Measurements from ENCODE around the gene NPLOC4. TPM values are rescaled to one million over a fixed set of nuclear protein-coding genes. Genes with fewer than 3 reads are reported as not detected.
A peak's percentile ranks its signal among the peaks of the same experiment; 100 is the strongest.
"Not testable (repeated sequence)": the region's sequence is repeated elsewhere in the genome, so short reads cannot be mapped to it uniquely, and the experiment has no call there.

The NPLOC4 gene
- total RNA-seq, 4 donors from 2014 or later: 176 to 290 (median 263) TPM

- H3K27ac ChIP-seq: no peak overlapping the region
Measured at GRCh38 chr17:81680150-81680549, 43.2 kb upstream of the NPLOC4 start.

DNA sequence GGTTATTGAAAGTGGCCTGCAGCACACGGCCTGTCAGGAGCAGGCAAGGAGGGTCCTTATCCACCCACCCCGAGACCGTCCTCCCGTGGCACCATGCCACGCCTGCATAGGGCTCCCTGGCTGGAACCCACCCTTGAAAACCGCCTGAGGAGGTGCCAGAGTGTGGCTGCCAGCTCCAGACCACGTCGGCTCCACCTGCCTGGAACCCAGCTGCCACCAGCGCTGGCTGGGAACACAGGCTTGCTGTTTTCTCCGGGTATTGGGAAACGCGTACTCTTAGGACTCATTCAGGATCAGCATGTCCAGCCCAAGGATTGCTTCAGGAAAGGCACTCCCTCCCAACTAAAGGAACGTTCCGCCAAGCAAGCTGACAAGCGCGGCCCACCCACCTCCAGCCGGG, 40.0 kb upstream of the NPLOC4 start:
- Histone ChIP-seq H3K9me3 (no peaks in the 10 kb centered on the region), H3K4me3 (no peak overlapping the region), H3K27ac (no peak overlapping the region), H3K4me1 (no peaks in the 10 kb centered on the region), H3K27me3 (no peaks in the 10 kb centered on the region), H3K36me3 (peaks cover 0 to 26% of the 10 kb centered on the region in 2 donors)
- peak in 1 of 2 donors; percentile 64 for ATAC-seq
- peak in 1 of 2 donors; percentile 39 for DNase-seq
- TF ChIP-seq POLR2A (IDR thresholded peaks at IDR 0.05): no peak
- TF ChIP-seq CTCF (IDR thresholded peaks at IDR 0.05 in 4 of 5, conservative IDR thresholded peaks at IDR 0.05 in 1 of 5): no peak
- in situ Hi-C loops (cut with MboI; ENCODE audit: low sequenced_read_pairs in 4 of 4): no loop called here
- intact Hi-C loops (cut with DNase I; ENCODE audit: low total_unique reads): loop anchor here (5.0 kb wide), 1 partner anchor 35 kb away; the partner anchor contains the start of gene SLC25A10

More at GRCh38 chr17:81680150-81680549, 43.2 kb upstream of the NPLOC4 start:
- Histone ChIP-seq H3K9me3 (no peaks in the 10 kb centered on the region), H3K27me3 (no peaks in the 10 kb centered on the region), H3K36me3 (no peaks in the 10 kb centered on the region), H3K4me3 (no peak overlapping the region), H3K4me1 (peaks cover 16 to 20% of the 10 kb centered on the region in 2 donors)
- intact Hi-C loops (cut with DNase I; ENCODE audit: low total_unique reads): no loop called here
- in situ Hi-C loops (cut with MboI; ENCODE audit: low sequenced_read_pairs in 4 of 4): no loop called here
- TF ChIP-seq CTCF (IDR thresholded peaks at IDR 0.05 in 4 of 5, conservative IDR thresholded peaks at IDR 0.05 in 1 of 5) (no peak), POLR2A (IDR thresholded peaks at IDR 0.05) (no peak)
- no peak for DNase-seq
- no peak for ATAC-seq

GRCh38 chr17:81675515-81676221, 38.8 kb upstream of the NPLOC4 start:
- TF ChIP-seq CTCF (IDR thresholded peaks at IDR 0.05 in 4 of 5, conservative IDR thresholded peaks at IDR 0.05 in 1 of 5): peak; percentile 48 to 67 (median 62)
- H3K9me3 ChIP-seq; H3K4me3 ChIP-seq; H3K27me3 ChIP-seq; ATAC-seq; in situ Hi-C loops (cut with MboI; ENCODE audit: low sequenced_read_pairs in 4 of 4); H3K4me1 ChIP-seq; H3K27ac ChIP-seq: not testable (repeated sequence)
- intact Hi-C loops (cut with DNase I; ENCODE audit: low total_unique reads): loop anchor here (5.0 kb wide), 1 partner anchor 37 kb away; the partner anchor contains the start of gene SLC25A10
- peaks cover 0 to 38% of the 10 kb centered on the region in 2 donors for H3K36me3 ChIP-seq
- peak in 1 of 2 donors; percentile 39 for DNase-seq

- DNase-seq: no peak
- TF ChIP-seq CTCF (IDR thresholded peaks at IDR 0.05 in 4 of 5, conservative IDR thresholded peaks at IDR 0.05 in 1 of 5) (no peak), POLR2A (IDR thresholded peaks at IDR 0.05) (no peak)
- Histone ChIP-seq H3K36me3 (peaks cover 0 to 58% of the 10 kb centered on the region in 2 donors), H3K27me3 (no peaks in the 10 kb centered on the region), H3K4me1 (no peaks in the 10 kb centered on the region), H3K4me3 (no peak overlapping the region), H3K9me3 (no peaks in the 10 kb centered on the region), H3K27ac (no peak overlapping the region)
- ATAC-seq: no peak
- intact Hi-C loops (cut with DNase I; ENCODE audit: low total_unique reads) (no loop called here), in situ Hi-C loops (cut with MboI; ENCODE audit: low sequenced_read_pairs in 4 of 4) (no loop called here)
Measured at GRCh38 chr17:81673561-81674258, 36.8 kb upstream of the NPLOC4 start.

Measured in gastrocnemius medialis (tissue), 4 donors.